NCI-H2171 treated with DMSO at 0.1 percent for 48 hours (cell line): Measurements from ENCODE around the gene NUP214.
"Not testable (repeated sequence)": the region's sequence is repeated elsewhere in the genome, so short reads cannot be mapped to it uniquely, and the experiment has no call there.

Experiments
- DNase-seq: peaks from one replicate; lab custom pipeline; 2025; lab: John Stamatoyannopoulos, UW

The NUP214 gene

GRCh38 chr9:131161585-131161984 lies 36.2 kb downstream of the NUP214 start:
- no peak for DNase-seq

GRCh38 chr9:131162886-131163285 lies 37.5 kb downstream of the NUP214 start:
- DNase-seq: no peak

GRCh38 chr9:131165523-131165922 lies 40.1 kb downstream of the NUP214 start:
- no peak for DNase-seq

GRCh38 chr9:131167146-131167692 lies 41.8 kb downstream of the NUP214 start:
- peak; percentile 79 for DNase-seq

- no peak for DNase-seq
Measured at GRCh38 chr9:131167936-131168335, 42.5 kb downstream of the NUP214 start.

- DNase-seq: no peak
Measured at GRCh38 chr9:131169563-131170240, 44.3 kb downstream of the NUP214 start.

GRCh38 chr9:131173995-131174394 lies 48.6 kb downstream of the NUP214 start:
- DNase-seq: no peak

GRCh38 chr9:131174681-131175239 lies 49.4 kb downstream of the NUP214 start:
- no peak for DNase-seq

- no peak for DNase-seq
Measured at GRCh38 chr9:131177898-131178297, 52.5 kb downstream of the NUP214 start.

- DNase-seq: peak; percentile 66
Measured at GRCh38 chr9:131178382-131178781, 53.0 kb downstream of the NUP214 start.

GRCh38 chr9:131178926-131179325 lies 53.5 kb downstream of the NUP214 start:
- DNase-seq: no peak

GRCh38 chr9:131179561-131180219 lies 54.3 kb downstream of the NUP214 start:
- no peak for DNase-seq

- DNase-seq: no peak
Measured at GRCh38 chr9:131180454-131180853, 55.1 kb downstream of the NUP214 start.

- DNase-seq: no peak
Measured at GRCh38 chr9:131181091-131181681, 55.8 kb downstream of the NUP214 start.

GRCh38 chr9:131185924-131186323 lies 60.5 kb downstream of the NUP214 start:
- DNase-seq: no peak

GRCh38 chr9:131186622-131187021 lies 61.2 kb downstream of the NUP214 start:
- no peak for DNase-seq

- no peak for DNase-seq
Measured at GRCh38 chr9:131187957-131188356, 62.6 kb downstream of the NUP214 start.

- DNase-seq: no peak
Measured at GRCh38 chr9:131188976-131189375, 63.6 kb downstream of the NUP214 start.

GRCh38 chr9:131190191-131190590 lies 64.8 kb downstream of the NUP214 start:
- no peak for DNase-seq

GRCh38 chr9:131191032-131191431 lies 65.6 kb downstream of the NUP214 start:
- DNase-seq: not testable (repeated sequence)

GRCh38 chr9:131191857-131192256 lies 66.5 kb downstream of the NUP214 start:
- DNase-seq: peak; percentile 55

GRCh38 chr9:131193051-131193450 lies 67.7 kb downstream of the NUP214 start:
- DNase-seq: no peak

- no peak for DNase-seq
Measured at GRCh38 chr9:131194762-131195161, 69.4 kb downstream of the NUP214 start.
